Endothelial cell (in vitro differentiated cells): ENCODE data around the gene WDR54. TPM values are rescaled to one million over a fixed set of nuclear protein-coding genes. Genes with fewer than 3 reads are reported as not detected.

Source experiments
- DNase-seq: peaks from one replicate; pipeline ENCODE4 v3.0.0; 2021; ENCODE audit warnings: low spot score
- H3K27ac Mint-ChIP-seq: one replicate; pipeline ENCODE4 v1.8.0; 2021; ENCODE audit warnings: mixed read lengths, inconsistent platforms; ENCODE audit not compliant: unreplicated experiment
- H3K27me3 Mint-ChIP-seq: one replicate; pipeline ENCODE4 v1.8.0; 2021; ENCODE audit warnings: mild to moderate bottlenecking, moderate library complexity, mixed read lengths, inconsistent platforms; ENCODE audit not compliant: unreplicated experiment
- H3K36me3 Mint-ChIP-seq: one replicate; pipeline ENCODE4 v1.8.0; 2021; ENCODE audit warnings: mild to moderate bottlenecking, low read depth, mixed read lengths, inconsistent platforms; ENCODE audit not compliant: unreplicated experiment
- H3K4me1 Mint-ChIP-seq: one replicate; pipeline ENCODE4 v1.8.0; 2021; ENCODE audit warnings: mild to moderate bottlenecking, mixed read lengths, inconsistent platforms; ENCODE audit not compliant: unreplicated experiment
- H3K4me3 Mint-ChIP-seq: one replicate; pipeline ENCODE4 v1.8.0; 2021; ENCODE audit warnings: mild to moderate bottlenecking, mixed read lengths, inconsistent platforms; ENCODE audit not compliant: unreplicated experiment
- H3K9me3 Mint-ChIP-seq: one replicate; pipeline ENCODE4 v1.8.0; 2021; ENCODE audit warnings: mixed read lengths, inconsistent platforms; ENCODE audit not compliant: unreplicated experiment
- CTCF ChIP-seq: fragments of 200-600 bp; sonication (generic); IDR thresholded peaks from one replicate; pipeline ENCODE4 v1.5.0; 2021; ENCODE audit warnings: antibody characterized with exemption; ENCODE audit not compliant: unreplicated experiment
- total RNA-seq: library from RNA; stranded (reverse); fragmentation: NEBNext Ultra II Directional; extraction: Animal tissue kit (Norgen Biotek cat#: 25700); gene quantifications from one replicate; pipeline ENCODE4 v1.2.1, GENCODE V29; 2021; ENCODE audit not compliant: unreplicated experiment

Gene WDR54
- total RNA-seq, 1 donor from 2014 or later = 34.1 TPM

GRCh38 chr2:74416778-74417177 is 4.8 kb upstream of the WDR54 start:
- H3K9me3 Mint-ChIP-seq = no peaks in the 10 kb centered on the region
- no peak for DNase-seq
- peaks cover 3% of the 10 kb centered on the region for H3K27me3 Mint-ChIP-seq
- H3K4me3 Mint-ChIP-seq = no peak overlapping the region
- H3K27ac Mint-ChIP-seq = no peak overlapping the region
- TF ChIP-seq CTCF = no peak
- peaks cover 21% of the 10 kb centered on the region for H3K4me1 Mint-ChIP-seq
- peaks cover 3% of the 10 kb centered on the region for H3K36me3 Mint-ChIP-seq

- Mint-ChIP-seq H3K9me3 (no peaks in the 10 kb centered on the region), H3K27ac (no peak overlapping the region), H3K4me3 (no peak overlapping the region), H3K4me1 (peaks cover 25% of the 10 kb centered on the region), H3K36me3 (peaks cover 3% of the 10 kb centered on the region), H3K27me3 (peaks cover 5% of the 10 kb centered on the region)
- TF ChIP-seq CTCF = no peak
- no peak for DNase-seq
Observed at GRCh38 chr2:74417197-74417596, 4.3 kb upstream of the WDR54 start.

- Mint-ChIP-seq H3K27me3 (peaks cover 9% of the 10 kb centered on the region), H3K4me1 (peaks cover 24% of the 10 kb centered on the region), H3K27ac (no peak overlapping the region), H3K36me3 (peaks cover 5% of the 10 kb centered on the region), H3K4me3 (no peak overlapping the region), H3K9me3 (no peaks in the 10 kb centered on the region)
- no peak for TF ChIP-seq CTCF
- no peak for DNase-seq
Observed at GRCh38 chr2:74417763-74418162, 3.8 kb upstream of the WDR54 start.

- DNase-seq = no peak
- peaks cover 9% of the 10 kb centered on the region for H3K27me3 Mint-ChIP-seq
- H3K27ac Mint-ChIP-seq = no peak overlapping the region
- no peaks in the 10 kb centered on the region for H3K9me3 Mint-ChIP-seq
- peaks cover 24% of the 10 kb centered on the region for H3K4me1 Mint-ChIP-seq
- peaks cover 8% of the 10 kb centered on the region for H3K36me3 Mint-ChIP-seq
- TF ChIP-seq CTCF = no peak
- H3K4me3 Mint-ChIP-seq = no peak overlapping the region
Observed at GRCh38 chr2:74418312-74418711, 3.2 kb upstream of the WDR54 start.

- no peak for DNase-seq
- peaks cover 18% of the 10 kb centered on the region for H3K4me1 Mint-ChIP-seq
- no peak overlapping the region for H3K27ac Mint-ChIP-seq
- H3K36me3 Mint-ChIP-seq = peaks cover 8% of the 10 kb centered on the region
- H3K27me3 Mint-ChIP-seq = peaks cover 9% of the 10 kb centered on the region
- no peaks in the 10 kb centered on the region for H3K9me3 Mint-ChIP-seq
- no peak overlapping the region for H3K4me3 Mint-ChIP-seq
- no peak for TF ChIP-seq CTCF
Observed at GRCh38 chr2:74419345-74419744, 2.2 kb upstream of the WDR54 start.
